Right cardiac atrium (tissue), 5 donors: ENCODE data around the gene CR1L. TPM values are rescaled to one million over a fixed set of nuclear protein-coding genes. Genes with fewer than 3 reads are reported as not detected.
"Not testable (repeated sequence)": the region's sequence is repeated elsewhere in the genome, so short reads cannot be mapped to it uniquely, and the experiment has no call there.

Source experiments
- ATAC-seq, 2 donors: fragments of 200-7000 bp; cut with Tn5 transposase; one replicate each; pipeline versions ENCODE4 v1.8.0 to v1.9.1; 2020; ENCODE audit warnings: moderate library complexity in 2 of 2, mild to moderate bottlenecking in 1 of 2
- DNase-seq, 3 donors: peaks; one replicate each; pipeline ENCODE4 v3.0.0-alpha.2; 2020
- H3K27ac ChIP-seq: one replicate; pipeline ENCODE4 v1.5.1; 2013; ENCODE audit warnings: mild to moderate bottlenecking, low read length, control low read depth, moderate library complexity
- H3K27me3 ChIP-seq: one replicate; pipeline ENCODE4 v1.6.1; 2013; ENCODE audit not compliant: control insufficient read depth, insufficient read depth
- H3K4me1 ChIP-seq: one replicate; pipeline ENCODE4 v1.6.1; 2013; ENCODE audit warnings: low read length; ENCODE audit not compliant: control insufficient read depth, insufficient read depth
- H3K4me3 ChIP-seq: one replicate; pipeline ENCODE4 v1.5.1; 2013; ENCODE audit warnings: low read length, control low read depth
- H3K9me3 ChIP-seq: one replicate; pipeline ENCODE4 v1.6.1; 2013; ENCODE audit warnings: low read length; ENCODE audit not compliant: control insufficient read depth
- WGBS: extraction: QIAGEN DNeasy Blood & Tissue Kit; methylation state at CpG from one replicate; pipeline ENCODE4 v1.1.7; 2013; 5-methylcytosine and 5-hydroxymethylcytosine counted together
- intact Hi-C, 4 donors: fragments of 100-400 bp; cut with DNase I; formaldehyde crosslinking; loops; one replicate each; pipeline versions ENCODE4 v1.11.0 to v1.14.0; 2022 to 2023
- polyA plus RNA-seq: library from polyadenylated mRNA; stranded (reverse); fragments of 200-250 nt; gene quantifications from one replicate; pipeline ENCODE4 v1.2.3, GENCODE V29; 2013
- total RNA-seq, 4 donors: library from RNA; stranded (reverse); fragmentation: NEBNext Ultra II Directional; extraction: Animal tissue kit (Norgen Biotek cat#: 25700); gene quantifications; one replicate each; pipeline ENCODE4 v1.2.1, GENCODE V29; 2021
- donor health status: healthy with polysubstance abuse.
- donor health status: DM: no; HTN: yes; CAD: no.
- donor health status: DM: no; HTN: no; CAD: no.
- donor health status: DM: no; HTN: yes; CAD: no; lungs with severe emphysema.
- donor health status: DM: yes; HTN: yes; CAD: no.

CR1L gene
- total and polyA plus RNA-seq, 5 donors = not detected

- no peak for ATAC-seq
- no peak overlapping the region for H3K27ac ChIP-seq
- no peaks in the 10 kb centered on the region for H3K4me1 ChIP-seq
- intact Hi-C loops = no loop called here
- DNase-seq = no peak
- no peak overlapping the region for H3K4me3 ChIP-seq
- no peaks in the 10 kb centered on the region for H3K9me3 ChIP-seq
- 52% methylated on average over 2 of the region's 2 CpGs for WGBS
- no peaks in the 10 kb centered on the region for H3K27me3 ChIP-seq
Observed at GRCh38 chr1:207748737-207749528, 104.0 kb downstream of the CR1L start.

GRCh38 chr1:207750631-207751305 lies 105.8 kb downstream of the CR1L start:
- 47% methylated on average over 5 of the region's 5 CpGs for WGBS
- no peaks in the 10 kb centered on the region for H3K27me3 ChIP-seq
- H3K4me1 ChIP-seq = no peaks in the 10 kb centered on the region
- intact Hi-C loops = no loop called here
- ATAC-seq (no peak), DNase-seq (no peak)
- peak overlapping the region; percentile 87 for H3K27ac ChIP-seq
- H3K9me3 ChIP-seq = no peaks in the 10 kb centered on the region
- H3K4me3 ChIP-seq = peak overlapping the region; percentile 50

GRCh38 chr1:207751463-207751789 lies 106.5 kb downstream of the CR1L start:
- WGBS = 7% methylated on average over 7 of the region's 7 CpGs
- ATAC-seq, H3K27me3 ChIP-seq, DNase-seq, H3K9me3 ChIP-seq, intact Hi-C loops, H3K4me1 ChIP-seq: not testable (repeated sequence)
- Histone ChIP-seq H3K4me3 (peak overlapping the region; percentile 50), H3K27ac (peak overlapping the region; percentile 87)

GRCh38 chr1:207751790-207752455 lies 107.0 kb downstream of the CR1L start, which contains the start of gene CD46:
Gene CD46 (plus strand): TSS chr1:207752054. CDS start chr1:207752213, 159 bp downstream.
- WGBS = under 1% methylated on average over 55 of the region's 55 CpGs
- ATAC-seq (peak; percentile 99), DNase-seq (peak; percentile 98 to 99 (median 99))
- intact Hi-C loops = no loop called here
- no peaks in the 10 kb centered on the region for H3K27me3 ChIP-seq
- peak within 1 kb of the TSS; percentile 59 for H3K4me3 ChIP-seq
- H3K9me3 ChIP-seq = no peaks in the 10 kb centered on the region
- peak within 1 kb of the TSS; percentile 88 for H3K27ac ChIP-seq
- peaks cover 2% of the 10 kb centered on the region for H3K4me1 ChIP-seq

GRCh38 chr1:207752456-207752998 lies 107.6 kb downstream of the CR1L start:
- H3K9me3 ChIP-seq = no peaks in the 10 kb centered on the region
- peak overlapping the region; percentile 59 for H3K4me3 ChIP-seq
- peak overlapping the region; percentile 88 for H3K27ac ChIP-seq
- 2% methylated on average over 30 of the region's 30 CpGs for WGBS
- peaks cover 2% of the 10 kb centered on the region for H3K4me1 ChIP-seq
- intact Hi-C loops = no loop called here
- ATAC-seq (peak; percentile 25 to 44), DNase-seq (peak in 2 of 3 donors; percentile 50 to 58)
- no peaks in the 10 kb centered on the region for H3K27me3 ChIP-seq

- Histone ChIP-seq H3K27ac (no peak overlapping the region), H3K27me3 (no peaks in the 10 kb centered on the region), H3K4me1 (peaks cover 3% of the 10 kb centered on the region), H3K4me3 (peak overlapping the region; percentile 11), H3K9me3 (no peaks in the 10 kb centered on the region)
- DNase-seq (no peak), ATAC-seq (no peak)
- 80% methylated on average over 7 of the region's 7 CpGs for WGBS
- intact Hi-C loops = no loop called here
Observed at GRCh38 chr1:207753611-207754010, 108.7 kb downstream of the CR1L start.

- H3K4me1 ChIP-seq = peaks cover 3% of the 10 kb centered on the region
- peak overlapping the region; percentile 11 for H3K4me3 ChIP-seq
- ATAC-seq (no peak), DNase-seq (peak in 1 of 3 donors; percentile 34)
- H3K27ac ChIP-seq = no peak overlapping the region
- no peaks in the 10 kb centered on the region for H3K9me3 ChIP-seq
- intact Hi-C loops = no loop called here
- WGBS = 56% methylated on average over 4 of the region's 4 CpGs
- H3K27me3 ChIP-seq = no peaks in the 10 kb centered on the region
Observed at GRCh38 chr1:207754011-207754410, 109.1 kb downstream of the CR1L start.

- Histone ChIP-seq H3K4me1 (peaks cover 3% of the 10 kb centered on the region), H3K27me3 (no peaks in the 10 kb centered on the region), H3K27ac (no peak overlapping the region), H3K4me3 (no peak overlapping the region), H3K9me3 (no peaks in the 10 kb centered on the region)
- intact Hi-C loops = no loop called here
- WGBS = 63% methylated on average over 7 of the region's 7 CpGs
- peak in 1 of 3 donors; percentile 22 for DNase-seq
- no peak for ATAC-seq
Observed at GRCh38 chr1:207754974-207755700, 110.2 kb downstream of the CR1L start.

- intact Hi-C loops = no loop called here
- H3K27me3 ChIP-seq = no peaks in the 10 kb centered on the region
- H3K9me3 ChIP-seq = no peaks in the 10 kb centered on the region
- 81% methylated on average over 2 of the region's 2 CpGs for WGBS
- no peak overlapping the region for H3K27ac ChIP-seq
- DNase-seq = no peak
- H3K4me1 ChIP-seq = peaks cover 3% of the 10 kb centered on the region
- ATAC-seq = no peak
- no peak overlapping the region for H3K4me3 ChIP-seq
Observed at GRCh38 chr1:207755846-207756693, 111.1 kb downstream of the CR1L start.

GRCh38 chr1:207762622-207763021 lies 117.7 kb downstream of the CR1L start:
- DNase-seq (peak in 2 of 3 donors; percentile 20 to 51), ATAC-seq (no peak)
- Histone ChIP-seq H3K4me1 (peaks cover 1% of the 10 kb centered on the region), H3K27ac (no peak overlapping the region), H3K4me3 (no peak overlapping the region), H3K27me3 (no peaks in the 10 kb centered on the region), H3K9me3 (no peaks in the 10 kb centered on the region)
- 96% methylated on average over 13 of the region's 13 CpGs for WGBS
- intact Hi-C loops = no loop called here
